Inferior parietal cortex (tissue), 1 donor: ENCODE data around the gene PGM1.

Source experiments
- DNase-seq: peaks from one replicate; pipeline ENCODE4 v3.0.0-alpha.2; 2016; ENCODE audit errors: extremely low spot score

The PGM1 gene

GRCh38 chr1:63633281-63633680, 40.1 kb downstream of the PGM1 start:
- no peak for DNase-seq

GRCh38 chr1:63634471-63634870, 41.3 kb downstream of the PGM1 start:
- DNase-seq: no peak

- no peak for DNase-seq
These were observed 42.5 kb downstream of the PGM1 start for GRCh38 chr1:63635681-63636080.

- DNase-seq: no peak
These were observed 43.2 kb downstream of the PGM1 start for GRCh38 chr1:63636192-63637105.

- no peak for DNase-seq
These were observed 45.3 kb downstream of the PGM1 start for GRCh38 chr1:63638471-63638870.

- DNase-seq: no peak
These were observed 45.7 kb downstream of the PGM1 start for GRCh38 chr1:63638875-63639274.

- DNase-seq: no peak
These were observed 47.7 kb downstream of the PGM1 start for GRCh38 chr1:63640633-63641567.

- no peak for DNase-seq
These were observed 48.4 kb downstream of the PGM1 start for GRCh38 chr1:63641615-63642014.

GRCh38 chr1:63642901-63643300, 49.7 kb downstream of the PGM1 start:
- DNase-seq: no peak

- no peak for DNase-seq
These were observed 50.3 kb downstream of the PGM1 start for GRCh38 chr1:63643517-63643916.

GRCh38 chr1:63643926-63644325, 50.7 kb downstream of the PGM1 start:
- no peak for DNase-seq

GRCh38 chr1:63645317-63645716, 52.1 kb downstream of the PGM1 start:
- DNase-seq: no peak

GRCh38 chr1:63648689-63649088, 55.5 kb downstream of the PGM1 start:
- no peak for DNase-seq

- DNase-seq: no peak
These were observed 58.0 kb downstream of the PGM1 start for GRCh38 chr1:63651161-63651701.

- DNase-seq: no peak
These were observed 60.8 kb downstream of the PGM1 start for GRCh38 chr1:63653976-63654375.

GRCh38 chr1:63659448-63659847, 66.2 kb downstream of the PGM1 start:
- DNase-seq: no peak

GRCh38 chr1:63662056-63662836, 69.0 kb downstream of the PGM1 start:
- DNase-seq: no peak

- DNase-seq: no peak
These were observed 69.6 kb downstream of the PGM1 start for GRCh38 chr1:63662841-63663240.

GRCh38 chr1:63663301-63663700, 70.1 kb downstream of the PGM1 start:
- DNase-seq: no peak

GRCh38 chr1:63663873-63664272, 70.7 kb downstream of the PGM1 start:
- no peak for DNase-seq

- DNase-seq: no peak
These were observed 71.5 kb downstream of the PGM1 start for GRCh38 chr1:63664742-63665141.

- DNase-seq: no peak
These were observed 72.2 kb downstream of the PGM1 start for GRCh38 chr1:63665410-63665809.
